ENCODE data around the gene WASF2.

Gene WASF2

GRCh38 chr1:27358928-27359313, 131.0 kb downstream of the WASF2 start:
- no peak for DNase-seq (ENCODE audit: low read depth in 2 of 2, low spot score in 1 of 2)

- no peak for DNase-seq (ENCODE audit: low read depth in 2 of 2, low spot score in 1 of 2)
Measured at GRCh38 chr1:27358038-27358927, 131.7 kb downstream of the WASF2 start.

GRCh38 chr1:27357281-27358037, 132.5 kb downstream of the WASF2 start:
- peak; percentile 54 to 61 for DNase-seq (ENCODE audit: low read depth in 2 of 2, low spot score in 1 of 2)

GRCh38 chr1:27356619-27357280, 133.2 kb downstream of the WASF2 start:
- DNase-seq (ENCODE audit: low read depth in 2 of 2, low spot score in 1 of 2) = no peak

- no peak for DNase-seq (ENCODE audit: low read depth in 2 of 2, low spot score in 1 of 2)
Measured at GRCh38 chr1:27356277-27356618, 133.7 kb downstream of the WASF2 start.

GRCh38 chr1:27355683-27356082, 134.3 kb downstream of the WASF2 start:
- no peak for DNase-seq (ENCODE audit: low read depth in 2 of 2, low spot score in 1 of 2)
